ENCODE measurements around the gene SERINC3. TPM values are rescaled to one million over a fixed set of nuclear protein-coding genes. Genes with fewer than 3 reads are reported as not detected.

SERINC3 gene
- polyA plus RNA-seq, 1 donor from 2014 or later = 64.5 TPM

- no peak overlapping the region for H2AFZ ChIP-seq (ENCODE audit: low read depth, low read length)
- no peak overlapping the region for H3K9ac ChIP-seq (ENCODE audit: low read length)
- H3K79me2 ChIP-seq (replicated peaks; ENCODE audit: insufficient read depth, low read length) = peaks cover 30% of the 10 kb centered on the region
- no peaks in the 10 kb centered on the region for H3F3A ChIP-seq (ENCODE audit: insufficient read depth, low read length, poor library complexity, severe bottlenecking)
- H3K4me3 ChIP-seq (ENCODE audit: low read length) = no peak overlapping the region
- peaks cover 5% of the 10 kb centered on the region for H4K20me1 ChIP-seq (ENCODE audit: insufficient read depth)
- no peaks in the 10 kb centered on the region for H3K9me2 ChIP-seq (ENCODE audit: insufficient read depth, low read length)
- no peaks in the 10 kb centered on the region for H3K9me3 ChIP-seq (ENCODE audit: low read length)
- H3K4me2 ChIP-seq (ENCODE audit: low read length) = no peak overlapping the region
- H3K36me3 ChIP-seq (ENCODE audit: insufficient read depth, low read length) = peaks cover 5% of the 10 kb centered on the region
- no peak for TF ChIP-seq SMC3 (conservative IDR thresholded peaks at IDR 0.05; ENCODE audit: poor library complexity)
- no peak for TF ChIP-seq MXI1 (conservative IDR thresholded peaks at IDR 0.05; ENCODE audit: poor library complexity, severe bottlenecking)
- H3K27me3 ChIP-seq (ENCODE audit: insufficient read depth, low read depth, low read length) = no peaks in the 10 kb centered on the region
- H3K27ac ChIP-seq (ENCODE audit: low read length) = no peak overlapping the region
Measured at GRCh38 chr20:44523746-44524145, 1.9 kb upstream of the SERINC3 start.

DNA sequence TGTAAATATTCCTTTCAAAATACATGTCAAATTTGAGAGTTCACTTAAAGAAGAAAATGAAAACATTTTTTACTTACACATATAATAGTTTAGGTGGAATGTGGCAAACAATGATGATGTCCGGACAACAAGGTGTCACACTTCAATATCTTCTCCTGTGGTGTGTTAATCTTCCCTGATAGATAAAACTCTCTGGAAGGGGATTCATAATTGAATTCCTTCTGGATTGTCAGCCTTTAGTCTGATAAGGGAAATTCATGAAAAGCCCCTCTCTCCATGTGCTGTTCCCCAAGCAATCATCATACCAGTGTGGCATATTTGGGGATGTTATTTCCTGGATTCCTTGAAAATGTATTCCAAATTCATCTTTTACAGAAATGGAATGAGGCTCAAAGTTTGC is 971 bp upstream of the SERINC3 start:
- TF ChIP-seq POLR2AphosphoS5 (IDR thresholded peaks at IDR 0.05) (no peak), EZH2 (IDR thresholded peaks at IDR 0.05; ENCODE audit: borderline replicate concordance, insufficient read depth, low read length, poor library complexity, severe bottlenecking) (no peak), REST (IDR thresholded peaks at IDR 0.05; ENCODE audit: borderline replicate concordance) (no peak), SMC3 (conservative IDR thresholded peaks at IDR 0.05; ENCODE audit: poor library complexity) (no peak), EP300 (conservative IDR thresholded peaks at IDR 0.05; ENCODE audit: poor library complexity, severe bottlenecking) (no peak), TAF1 (IDR thresholded peaks at IDR 0.05; ENCODE audit: low read depth) (no peak), RAD21 (conservative IDR thresholded peaks at IDR 0.05) (no peak), MXI1 (conservative IDR thresholded peaks at IDR 0.05; ENCODE audit: poor library complexity, severe bottlenecking) (no peak)
- TF ChIP-seq, protein P1, sequence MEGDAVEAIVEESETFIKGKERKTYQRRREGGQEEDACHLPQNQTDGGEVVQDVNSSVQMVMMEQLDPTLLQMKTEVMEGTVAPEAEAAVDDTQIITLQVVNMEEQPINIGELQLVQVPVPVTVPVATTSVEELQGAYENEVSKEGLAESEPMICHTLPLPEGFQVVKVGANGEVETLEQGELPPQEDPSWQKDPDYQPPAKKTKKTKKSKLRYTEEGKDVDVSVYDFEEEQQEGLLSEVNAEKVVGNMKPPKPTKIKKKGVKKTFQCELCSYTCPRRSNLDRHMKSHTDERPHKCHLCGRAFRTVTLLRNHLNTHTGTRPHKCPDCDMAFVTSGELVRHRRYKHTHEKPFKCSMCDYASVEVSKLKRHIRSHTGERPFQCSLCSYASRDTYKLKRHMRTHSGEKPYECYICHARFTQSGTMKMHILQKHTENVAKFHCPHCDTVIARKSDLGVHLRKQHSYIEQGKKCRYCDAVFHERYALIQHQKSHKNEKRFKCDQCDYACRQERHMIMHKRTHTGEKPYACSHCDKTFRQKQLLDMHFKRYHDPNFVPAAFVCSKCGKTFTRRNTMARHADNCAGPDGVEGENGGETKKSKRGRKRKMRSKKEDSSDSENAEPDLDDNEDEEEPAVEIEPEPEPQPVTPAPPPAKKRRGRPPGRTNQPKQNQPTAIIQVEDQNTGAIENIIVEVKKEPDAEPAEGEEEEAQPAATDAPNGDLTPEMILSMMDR (IDR thresholded peaks at IDR 0.05; ENCODE audit: poor library complexity, severe bottlenecking) = no peak
- no peak overlapping the region for H2AFZ ChIP-seq (ENCODE audit: low read depth, low read length)

More for the DNA sequence above, 971 bp upstream of the SERINC3 start:
- H3K36me3 ChIP-seq (ENCODE audit: insufficient read depth, low read length) = peaks cover 5% of the 10 kb centered on the region
- peaks cover 5% of the 10 kb centered on the region for H4K20me1 ChIP-seq (ENCODE audit: insufficient read depth)
- no peaks in the 10 kb centered on the region for H3F3A ChIP-seq (ENCODE audit: insufficient read depth, low read length, poor library complexity, severe bottlenecking)
- H3K4me2 ChIP-seq (ENCODE audit: low read length) = peak overlapping the region; percentile 80
- peaks cover 31% of the 10 kb centered on the region for H3K79me2 ChIP-seq (replicated peaks; ENCODE audit: insufficient read depth, low read length)
- no peaks in the 10 kb centered on the region for H3K9me3 ChIP-seq (ENCODE audit: low read length)
- H3K27me3 ChIP-seq (ENCODE audit: insufficient read depth, low read depth, low read length) = no peaks in the 10 kb centered on the region
- H3K4me3 ChIP-seq (ENCODE audit: low read length) = peak overlapping the region; percentile 91
- no peaks in the 10 kb centered on the region for H3K9me2 ChIP-seq (ENCODE audit: insufficient read depth, low read length)
- peak overlapping the region; percentile 99 for H3K9ac ChIP-seq (ENCODE audit: low read length)
- H3K27ac ChIP-seq (ENCODE audit: low read length) = peak overlapping the region; percentile 98

Measured in neural cell (in vitro differentiated cells).